Hepatocyte (in vitro differentiated cells): Measurements from ENCODE around the gene RAP1GAP2. TPM values are rescaled to one million over a fixed set of nuclear protein-coding genes. Genes with fewer than 3 reads are reported as not detected.

ENCODE experiments used
- DNase-seq: peaks from one replicate; pipeline ENCODE4 v3.0.0-alpha.2; 2016; ENCODE audit warnings: low spot score
- H2AFZ ChIP-seq: fragments of 200-600 bp; sonication (generic); 2 replicates; pipeline ENCODE4 v1.6.0; 2016; ENCODE audit warnings: antibody characterized with exemption, mild to moderate bottlenecking
- H3K27ac ChIP-seq: fragments of 200-600 bp; sonication (generic); 2 replicates; pipeline ENCODE4 v1.5.1; 2016; ENCODE audit warnings: mild to moderate bottlenecking
- H3K27me3 ChIP-seq: fragments of 200-600 bp; sonication (generic); 2 replicates; pipeline ENCODE4 v1.6.1; 2016
- H3K36me3 ChIP-seq: fragments of 200-600 bp; sonication (generic); replicated peaks from 2 replicates; pipeline ENCODE4 v1.5.1; 2016; ENCODE audit warnings: low read depth; ENCODE audit not compliant: insufficient read depth
- H3K4me1 ChIP-seq: fragments of 200-600 bp; sonication (generic); 2 replicates; pipeline ENCODE4 v1.5.1; 2016; ENCODE audit warnings: mild to moderate bottlenecking, moderate library complexity; ENCODE audit not compliant: insufficient read depth
- H3K4me2 ChIP-seq: fragments of 200-600 bp; sonication (generic); 2 replicates; pipeline ENCODE4 v1.6.0; 2016
- H3K4me3 ChIP-seq: fragments of 200-600 bp; sonication (generic); 2 replicates; pipeline ENCODE4 v1.5.1; 2016; ENCODE audit warnings: mild to moderate bottlenecking
- H3K79me2 ChIP-seq: fragments of 200-600 bp; sonication (generic); 2 replicates; pipeline ENCODE4 v1.6.0; 2017; ENCODE audit warnings: mild to moderate bottlenecking
- H3K9me2 ChIP-seq: fragments of 200-600 bp; sonication (generic); replicated peaks from 2 replicates; pipeline ENCODE4 v1.6.0; 2017; ENCODE audit warnings: mild to moderate bottlenecking; ENCODE audit not compliant: insufficient read depth
- H3K9me3 ChIP-seq: fragments of 200-600 bp; sonication (generic); 2 replicates; pipeline ENCODE4 v1.5.1; 2016; ENCODE audit warnings: low read depth, mild to moderate bottlenecking
- H4K20me1 ChIP-seq: fragments of 200-600 bp; sonication (generic); 2 replicates; pipeline ENCODE4 v1.6.0; 2016; ENCODE audit warnings: mild to moderate bottlenecking; ENCODE audit not compliant: insufficient read depth, poor library complexity, severe bottlenecking
- CTCF ChIP-seq: fragments of 200-600 bp; sonication (generic); IDR thresholded peaks from 2 replicates; pipeline ENCODE4 v1.5.1; 2016; ENCODE audit warnings: antibody characterized with exemption, mild to moderate bottlenecking; ENCODE audit not compliant: poor library complexity
- EZH2 ChIP-seq: fragments of 200-600 bp; sonication (generic); IDR thresholded peaks from 2 replicates; pipeline ENCODE4 v1.6.1; 2016; ENCODE audit warnings: antibody characterized with exemption, mild to moderate bottlenecking, borderline replicate concordance
- EZH2phosphoT487 ChIP-seq: fragments of 200-600 bp; sonication (generic); IDR thresholded peaks from one replicate; pipeline ENCODE4 v1.6.1; 2018; ENCODE audit warnings: antibody characterized with exemption, mild to moderate bottlenecking, low read depth, moderate library complexity; ENCODE audit not compliant: unreplicated experiment, severe bottlenecking
- WGBS: methylation state at CpG from one replicate; pipeline ENCODE4 v1.1.6; 2016; ENCODE audit warnings: low lambda C conversion rate; ENCODE audit errors: missing lambda C conversion rate; 5-methylcytosine and 5-hydroxymethylcytosine counted together
- polyA plus RNA-seq: library from polyadenylated mRNA; unstranded; fragments of >200 nt; fragmentation: Nextera tagmentation; extraction: Ambion mirVana; gene quantifications from 2 replicates; pipeline ENCODE4 v1.2.1, GENCODE V29; 2016
- total RNA-seq: library from RNA; depleted of rRNA; stranded (reverse); fragments of >200 nt; gene quantifications from 2 replicates; pipeline ENCODE4 v1.2.3, GENCODE V29; 2014

RAP1GAP2 gene
- total and polyA plus RNA-seq, 2 experiments from 2014 or later, result 3.0 to 10.0 TPM

- Histone ChIP-seq H4K20me1 (no peaks in the 10 kb centered on the region), H3K4me1 (no peaks in the 10 kb centered on the region), H3K4me2 (no peak overlapping the region), H3K4me3 (no peak overlapping the region), H2AFZ (no peak overlapping the region), H3K79me2 (no peaks in the 10 kb centered on the region), H3K9me2 (no peaks in the 10 kb centered on the region), H3K27me3 (no peaks in the 10 kb centered on the region), H3K27ac (no peak overlapping the region), H3K36me3 (no peaks in the 10 kb centered on the region), H3K9me3 (no peaks in the 10 kb centered on the region)
- no peak for DNase-seq
- WGBS, result 96% methylated on average over 17 of the region's 17 CpGs
- TF ChIP-seq CTCF (no peak), EZH2 (no peak), EZH2phosphoT487 (no peak)
Measured at GRCh38 chr17:3025421-3026124, 229.3 kb downstream of the RAP1GAP2 start.

- 92% methylated on average over 23 of the region's 26 CpGs for WGBS
Measured at GRCh38 chr17:3026125-3026855, 230.1 kb downstream of the RAP1GAP2 start.

GRCh38 chr17:3026856-3027751, 230.9 kb downstream of the RAP1GAP2 start:
- Histone ChIP-seq H3K36me3 (no peaks in the 10 kb centered on the region), H3K27me3 (no peaks in the 10 kb centered on the region), H2AFZ (no peak overlapping the region), H4K20me1 (no peaks in the 10 kb centered on the region), H3K79me2 (no peaks in the 10 kb centered on the region), H3K4me1 (no peaks in the 10 kb centered on the region), H3K9me2 (no peaks in the 10 kb centered on the region), H3K9me3 (no peaks in the 10 kb centered on the region), H3K4me2 (no peak overlapping the region), H3K27ac (no peak overlapping the region), H3K4me3 (no peak overlapping the region)
- 85% methylated on average over 31 of the region's 31 CpGs for WGBS
- DNase-seq, result no peak
- TF ChIP-seq EZH2 (no peak), EZH2phosphoT487 (no peak), CTCF (no peak)

More at GRCh38 chr17:3026125-3026855, 230.1 kb downstream of the RAP1GAP2 start:
- H3K4me1 ChIP-seq, result no peaks in the 10 kb centered on the region
- H3K9me3 ChIP-seq, result no peaks in the 10 kb centered on the region
- H3K9me2 ChIP-seq, result no peaks in the 10 kb centered on the region
- no peaks in the 10 kb centered on the region for H3K36me3 ChIP-seq
- no peak overlapping the region for H2AFZ ChIP-seq
- no peak overlapping the region for H3K27ac ChIP-seq
- no peaks in the 10 kb centered on the region for H3K79me2 ChIP-seq
- no peaks in the 10 kb centered on the region for H3K27me3 ChIP-seq
- no peaks in the 10 kb centered on the region for H4K20me1 ChIP-seq
- DNase-seq, result no peak
- H3K4me2 ChIP-seq, result no peak overlapping the region
- H3K4me3 ChIP-seq, result no peak overlapping the region
- TF ChIP-seq EZH2phosphoT487, result no peak
- no peak for TF ChIP-seq CTCF
- no peak for TF ChIP-seq EZH2
